Nucleus accumbens (tissue), 56 donors: ENCODE data around the gene MICAL2.

Source experiments
- DNase-seq, 56 donors: peaks; one replicate each; lab custom pipeline; 2025; lab: John Stamatoyannopoulos, UW

The MICAL2 gene

DNA sequence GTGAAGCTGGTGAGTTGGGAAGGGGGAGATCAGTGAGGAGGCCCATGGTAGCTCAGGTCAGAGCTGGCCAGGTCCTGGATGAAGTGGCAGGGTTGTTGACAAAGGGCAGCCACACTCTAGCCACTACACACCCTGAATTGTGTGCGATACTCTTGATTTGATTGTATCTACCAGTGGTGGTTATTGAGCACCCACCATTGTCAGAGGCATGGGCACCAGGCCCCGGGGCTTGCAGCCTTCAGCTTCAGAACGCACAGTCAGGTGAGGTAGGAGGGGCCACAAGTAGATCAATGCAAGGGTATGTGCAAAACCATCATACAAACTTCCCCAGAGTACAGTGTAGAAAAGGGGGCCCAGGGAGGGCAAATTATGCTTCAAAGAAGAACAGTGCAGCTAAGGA is 38.1 kb downstream of the MICAL2 start:
- no peak for DNase-seq

DNA sequence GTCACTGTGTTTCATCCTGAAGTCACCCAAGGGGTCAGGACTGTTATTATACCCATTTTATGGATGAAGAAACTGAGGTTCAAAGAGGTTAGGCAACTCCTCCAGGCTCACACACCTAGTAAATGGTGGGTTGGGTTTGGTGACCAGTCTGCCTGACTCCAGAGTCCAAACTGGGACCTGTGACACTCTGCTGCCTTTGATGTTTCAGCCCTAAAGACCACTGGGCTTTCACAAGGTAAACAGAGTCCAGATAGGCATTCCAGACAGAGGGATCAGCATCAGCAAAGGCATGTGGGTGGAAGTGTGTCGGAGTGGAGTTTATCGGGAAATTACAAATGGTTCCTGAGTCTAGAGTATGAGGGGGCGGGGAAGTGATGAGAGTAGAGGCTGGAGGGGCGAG is 38.5 kb downstream of the MICAL2 start:
- DNase-seq = no peak

DNA sequence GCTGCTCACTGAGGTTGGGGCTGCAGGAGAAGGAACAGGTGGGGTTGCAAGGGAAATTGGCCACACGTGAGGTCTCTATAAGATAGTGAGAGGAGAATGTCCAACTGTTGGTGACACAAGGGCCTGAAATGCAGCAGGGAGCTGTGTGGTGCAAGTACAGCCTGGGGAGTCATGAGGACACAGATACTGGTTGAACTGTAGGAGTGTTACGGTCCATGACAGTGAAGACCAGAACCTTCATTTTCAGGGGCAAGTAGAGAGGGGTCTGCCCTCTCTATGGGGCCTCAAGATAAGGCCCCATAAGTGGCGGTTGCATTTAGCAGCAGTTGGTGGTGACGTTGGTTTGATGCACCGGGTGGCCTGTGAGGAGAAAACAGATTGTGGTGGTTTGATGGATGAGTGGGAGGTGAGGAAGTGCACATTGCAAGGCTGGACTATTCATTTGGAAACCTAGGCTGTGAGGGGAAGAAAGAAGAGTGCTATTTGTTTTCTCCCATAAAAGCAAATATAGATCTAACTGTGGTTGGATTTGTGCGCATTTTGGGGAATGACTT is 39.4 kb downstream of the MICAL2 start:
- DNase-seq = no peak

DNA sequence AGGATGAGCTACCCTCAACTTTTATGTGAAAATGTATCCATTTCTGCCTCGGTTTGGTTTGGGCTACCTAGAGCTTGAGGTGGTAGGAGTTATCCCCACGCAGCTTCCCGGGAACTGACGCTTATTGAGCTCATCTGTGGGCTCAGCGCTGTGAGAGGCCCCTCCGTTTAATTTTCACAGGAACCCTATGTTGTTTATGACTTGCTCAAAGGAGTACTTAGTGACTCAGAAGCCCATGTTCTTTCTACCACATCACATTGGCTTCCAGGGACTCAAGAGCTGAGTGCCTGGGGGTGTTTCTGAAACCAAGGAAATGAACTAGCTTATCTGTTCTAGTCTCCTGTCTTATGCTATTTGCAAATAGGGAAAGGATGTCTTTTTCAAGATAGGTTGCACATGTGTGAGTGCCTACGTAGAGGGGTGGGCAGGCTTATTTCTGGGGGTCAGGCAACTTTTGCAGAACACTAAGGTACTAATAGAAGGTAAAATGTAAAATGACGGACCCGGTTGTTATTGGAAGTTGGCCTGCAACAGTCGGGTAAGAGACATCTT is 40.5 kb downstream of the MICAL2 start:
- DNase-seq = peak in 10 of 56 donors; percentile 14 to 59 (median 28)

DNA sequence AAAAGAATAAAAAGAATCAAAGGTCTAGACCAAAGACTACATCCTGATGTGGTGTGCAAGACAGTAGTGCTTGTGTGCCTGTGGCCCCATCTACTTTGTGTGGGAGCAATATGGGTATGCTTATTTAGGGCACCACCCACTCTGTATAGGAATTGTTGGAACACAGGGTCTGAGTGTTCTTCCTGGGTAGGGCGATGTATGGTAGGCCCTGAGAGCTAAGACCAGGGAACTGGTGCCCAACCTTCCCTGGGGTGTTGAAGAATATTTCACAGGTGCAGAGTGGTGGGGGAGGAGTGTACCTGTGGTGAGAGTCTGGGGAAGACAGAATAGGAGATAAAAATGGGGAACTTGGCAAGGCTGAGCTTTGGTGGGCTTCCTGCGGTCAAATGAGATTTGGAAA is 41.9 kb downstream of the MICAL2 start:
- no peak for DNase-seq

DNA sequence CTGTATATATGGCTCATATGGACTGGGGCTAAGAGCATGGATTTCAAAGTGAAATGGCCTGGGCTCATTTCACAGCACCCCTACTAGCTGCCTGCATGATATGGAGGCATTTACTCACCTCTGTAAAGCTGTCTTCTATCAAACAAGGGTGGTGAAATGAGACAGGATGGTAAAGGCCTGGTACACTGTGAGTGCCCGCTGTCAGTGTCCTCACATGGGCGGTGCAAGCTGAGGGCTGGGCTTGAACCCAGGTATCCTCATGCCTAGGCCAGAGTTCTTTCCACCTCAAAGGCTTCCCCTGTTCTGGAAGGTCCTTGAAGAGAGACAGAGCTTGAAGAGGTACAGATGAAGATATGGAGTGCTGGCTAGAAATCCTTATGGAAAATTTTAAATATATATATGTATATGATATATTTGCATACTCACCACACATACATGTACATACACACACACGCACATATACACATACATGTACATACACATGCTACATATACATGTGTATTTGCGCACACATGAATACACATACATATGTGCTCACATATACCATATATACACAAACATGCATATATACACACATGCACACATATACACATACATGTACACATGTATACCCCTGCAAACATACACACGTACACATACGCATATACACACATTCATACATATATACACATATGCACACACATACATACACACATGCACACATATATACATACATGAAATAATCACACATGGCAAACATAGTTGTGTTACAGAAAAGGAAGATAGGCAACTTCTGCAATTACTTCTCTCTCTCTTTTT is 44.7 kb downstream of the MICAL2 start:
- no peak for DNase-seq

DNA sequence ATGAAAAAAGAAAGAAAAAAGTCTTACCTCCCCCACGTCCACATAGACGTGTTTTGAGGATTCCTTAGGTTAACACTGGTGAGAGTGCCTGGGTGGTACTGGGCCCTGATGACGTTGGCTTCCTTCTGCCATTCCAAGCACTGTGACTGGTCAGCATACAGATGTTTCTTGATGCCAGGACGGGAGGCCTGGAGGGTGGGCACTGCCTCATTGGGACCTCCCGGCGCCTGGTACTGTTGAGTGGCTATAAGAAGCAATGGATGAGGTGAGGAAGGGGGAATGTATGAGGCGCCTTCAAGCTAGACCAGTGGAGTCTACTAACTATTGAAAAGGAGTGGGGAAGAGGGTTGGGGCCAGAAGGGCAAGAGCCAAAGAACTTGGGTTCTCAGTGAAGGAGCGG is 45.3 kb downstream of the MICAL2 start:
- no peak for DNase-seq

DNA sequence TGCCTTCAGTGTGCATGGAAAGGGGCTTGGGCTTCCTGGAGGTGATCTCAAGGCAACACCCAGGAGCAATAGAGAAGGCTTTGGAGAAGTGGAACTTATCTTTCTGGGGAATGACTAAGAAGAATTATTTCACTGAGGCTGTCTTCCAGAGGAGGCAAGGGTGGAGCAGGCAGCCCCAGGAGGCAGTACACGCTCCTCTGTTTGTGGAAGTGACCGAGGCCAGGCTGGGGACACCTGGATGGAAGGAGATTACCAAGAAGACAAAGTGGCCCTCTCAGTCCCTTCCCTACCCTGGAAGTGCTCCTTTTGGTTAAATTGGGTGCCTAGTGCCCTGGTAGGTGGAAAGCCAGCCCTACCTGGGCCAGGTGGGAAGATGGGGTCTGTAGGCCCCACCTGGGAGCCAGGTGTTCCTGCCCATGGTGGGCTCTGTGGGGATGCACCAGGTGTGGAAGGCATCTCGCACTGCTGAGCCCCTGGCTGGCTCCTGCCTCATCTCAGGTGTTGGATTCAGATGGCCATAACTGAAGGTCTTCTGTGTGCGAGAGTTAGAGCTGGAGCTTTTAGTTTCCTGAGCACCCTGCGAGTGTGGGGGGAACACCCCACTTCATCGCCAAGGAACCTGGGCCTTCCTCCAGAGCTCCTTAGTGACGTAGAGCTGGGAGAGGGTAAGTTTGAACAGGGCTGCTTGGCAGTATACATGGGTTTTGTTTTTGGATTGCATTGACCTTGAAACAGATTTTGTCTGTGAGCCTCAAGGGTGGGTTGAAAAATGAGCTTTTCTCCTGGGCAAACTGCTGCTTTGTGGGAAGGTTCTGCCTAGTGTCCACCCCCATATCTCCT is 46.1 kb downstream of the MICAL2 start:
- no peak for DNase-seq

DNA sequence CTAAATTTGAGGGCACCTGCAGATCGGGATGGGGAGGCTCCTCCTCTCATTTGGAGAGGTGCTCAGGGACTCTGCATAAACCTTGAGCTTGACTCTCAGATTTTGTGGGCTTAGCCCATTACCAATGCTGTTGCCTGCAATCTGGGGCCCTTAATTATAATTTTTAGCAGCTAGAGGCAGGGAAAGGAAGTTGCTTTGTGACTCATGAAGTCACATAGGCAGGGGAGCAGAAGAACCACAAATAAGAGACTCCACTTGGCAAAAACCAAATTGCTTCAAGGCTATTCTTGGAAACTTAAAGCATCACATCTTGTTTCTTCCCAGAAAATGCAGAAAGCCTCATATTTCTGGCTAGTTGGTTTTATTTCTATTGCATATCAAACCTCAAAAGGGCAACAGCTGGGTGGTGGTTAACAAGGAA is 46.9 kb downstream of the MICAL2 start:
- no peak for DNase-seq

DNA sequence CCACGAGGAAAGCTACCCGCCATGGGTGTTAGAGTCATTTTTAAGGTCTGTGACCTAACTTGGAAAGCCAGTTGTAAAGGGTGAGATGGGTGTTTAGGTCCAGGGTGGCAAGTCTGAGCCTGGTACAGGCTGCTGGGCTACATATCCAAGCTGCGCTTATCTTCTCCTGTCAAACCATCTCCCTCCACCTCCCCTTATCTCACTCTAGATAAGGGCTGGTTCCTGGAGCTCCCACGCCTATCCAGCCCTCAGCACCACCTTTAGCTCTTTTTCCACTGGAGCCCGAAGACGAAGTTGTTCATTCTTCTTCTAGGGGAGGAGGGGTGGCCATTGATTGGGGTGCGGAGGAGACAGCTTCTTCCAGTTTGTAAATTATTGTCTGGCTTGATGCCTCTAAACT is 48.5 kb downstream of the MICAL2 start:
- no peak for DNase-seq

DNA sequence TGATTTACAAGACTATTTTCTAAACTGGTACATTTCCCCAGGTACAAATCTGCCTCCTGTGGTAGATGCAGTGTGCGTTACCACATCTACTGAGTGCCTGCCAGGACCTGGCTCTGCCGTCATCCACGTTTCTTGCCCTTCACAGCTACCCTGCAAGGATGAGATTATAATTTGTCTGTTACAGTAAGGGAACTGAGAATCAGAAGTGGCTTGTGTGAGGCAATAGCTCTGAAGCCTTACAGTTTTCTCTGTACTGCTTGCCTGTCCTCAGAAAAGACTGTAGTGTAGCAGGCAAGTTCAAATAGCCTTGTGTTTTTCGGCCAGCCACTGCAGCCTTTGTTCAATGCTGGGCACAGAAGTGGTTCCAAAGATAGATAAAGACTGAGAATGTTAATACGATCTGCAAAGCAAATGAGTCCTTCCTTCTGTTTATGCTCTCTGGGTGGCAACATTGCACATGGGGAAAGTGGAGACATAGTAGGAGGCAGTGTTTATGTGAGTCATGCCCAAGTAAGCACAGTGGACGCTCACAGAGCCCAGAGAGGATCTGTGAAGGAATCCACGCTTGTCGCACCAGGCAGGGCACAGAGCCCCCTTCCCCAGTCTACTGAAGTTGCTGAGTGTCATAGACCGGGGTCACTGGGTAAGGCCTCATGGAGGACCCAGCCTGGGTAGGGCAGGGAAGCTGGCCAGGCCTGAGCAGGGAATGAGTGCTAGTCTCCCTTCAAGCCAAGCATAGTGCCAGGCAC is 49.1 kb downstream of the MICAL2 start:
- DNase-seq = peak in 24 of 56 donors; percentile 13 to 62 (median 24)

DNA sequence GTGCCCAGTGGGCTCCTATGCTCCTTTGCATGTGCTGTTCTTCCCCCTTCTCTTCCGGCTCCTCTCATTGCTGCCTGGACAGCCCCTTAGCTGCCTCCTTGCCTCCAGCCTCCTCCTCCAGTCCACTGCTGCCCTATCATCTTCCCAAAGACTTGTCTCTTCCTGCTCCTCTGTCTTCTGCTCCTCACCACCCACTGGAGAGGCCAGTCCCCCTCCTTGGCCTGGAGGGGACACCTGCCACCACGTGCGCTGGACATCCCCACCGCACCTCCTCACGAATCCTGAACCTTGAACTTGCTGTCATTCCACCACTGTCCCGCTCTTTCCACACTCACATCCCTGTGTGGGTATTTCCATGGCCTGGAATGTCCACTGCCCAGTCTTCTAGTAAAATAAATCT is 49.8 kb downstream of the MICAL2 start:
- no peak for DNase-seq

DNA sequence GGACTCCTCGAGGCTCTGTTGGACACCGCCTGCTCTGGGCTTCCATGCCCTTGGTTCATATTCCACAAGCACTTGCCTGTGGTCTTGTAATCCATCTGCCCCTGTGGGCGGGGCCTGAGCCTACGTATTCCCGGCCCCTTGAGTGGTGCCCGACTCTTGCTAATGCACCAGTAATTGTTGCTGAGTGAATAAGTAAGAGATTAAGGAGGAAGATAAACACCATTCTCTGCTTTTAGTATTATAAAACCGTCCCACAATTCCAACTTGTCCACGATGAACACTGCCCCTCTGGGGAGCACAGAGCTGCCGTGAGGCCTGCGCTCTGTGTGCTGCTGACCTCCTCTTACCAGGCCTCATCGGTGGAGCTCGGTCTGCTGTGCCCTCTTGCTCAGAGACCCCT is 50.3 kb downstream of the MICAL2 start:
- no peak for DNase-seq

DNA sequence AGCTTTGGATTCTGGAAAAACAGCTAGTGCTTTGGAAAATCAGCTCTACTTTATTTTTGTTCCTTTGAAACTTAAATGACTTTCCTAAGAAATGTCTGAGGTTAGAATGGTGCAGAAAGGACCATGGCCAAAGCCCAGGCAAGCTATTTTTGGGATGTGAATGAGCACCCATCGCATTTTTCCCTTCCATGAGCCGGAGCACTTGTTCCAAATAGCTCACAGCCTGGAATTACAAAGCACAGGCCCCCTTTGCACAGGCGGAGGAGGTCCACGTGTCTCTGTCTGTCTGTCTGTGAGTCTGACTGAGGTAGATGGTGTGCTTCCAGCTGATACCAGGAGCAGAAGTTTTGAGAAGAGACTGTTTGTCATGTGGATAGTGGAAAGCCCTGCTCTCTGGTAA is 50.7 kb downstream of the MICAL2 start:
- no peak for DNase-seq

DNA sequence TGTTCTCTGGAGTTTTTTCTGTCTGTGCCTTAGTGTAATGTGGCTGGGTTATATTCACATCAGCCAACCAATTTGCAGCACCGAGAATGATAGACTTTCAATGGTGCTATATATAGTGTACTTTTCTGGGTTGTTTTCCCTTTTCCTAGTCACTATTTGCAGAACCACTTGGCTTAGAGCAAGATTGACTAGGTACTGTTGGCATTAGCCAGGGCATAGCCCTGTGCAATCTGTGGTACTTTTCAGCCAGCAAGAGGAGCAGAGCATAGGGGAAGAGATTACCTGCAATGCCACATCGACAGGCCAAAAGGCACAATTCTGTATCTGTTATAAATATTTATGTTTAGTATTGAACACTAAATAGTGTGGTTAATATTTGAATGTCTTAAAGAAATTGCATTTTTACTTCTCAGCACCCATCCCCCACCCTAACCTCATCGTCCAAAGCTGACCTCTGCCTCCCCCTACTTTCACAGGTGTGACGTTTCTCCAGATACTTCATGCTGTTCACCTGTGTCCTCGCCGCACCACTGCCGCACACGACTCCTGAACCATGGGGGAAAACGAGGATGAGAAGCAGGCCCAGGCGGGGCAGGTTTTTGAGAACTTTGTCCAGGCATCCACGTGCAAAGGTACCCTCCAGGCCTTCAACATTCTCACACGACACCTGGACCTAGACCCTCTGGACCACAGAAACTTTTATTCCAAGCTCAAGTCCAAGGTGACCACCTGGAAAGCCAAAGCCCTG is 51.4 kb downstream of the MICAL2 start:
- DNase-seq = no peak

DNA sequence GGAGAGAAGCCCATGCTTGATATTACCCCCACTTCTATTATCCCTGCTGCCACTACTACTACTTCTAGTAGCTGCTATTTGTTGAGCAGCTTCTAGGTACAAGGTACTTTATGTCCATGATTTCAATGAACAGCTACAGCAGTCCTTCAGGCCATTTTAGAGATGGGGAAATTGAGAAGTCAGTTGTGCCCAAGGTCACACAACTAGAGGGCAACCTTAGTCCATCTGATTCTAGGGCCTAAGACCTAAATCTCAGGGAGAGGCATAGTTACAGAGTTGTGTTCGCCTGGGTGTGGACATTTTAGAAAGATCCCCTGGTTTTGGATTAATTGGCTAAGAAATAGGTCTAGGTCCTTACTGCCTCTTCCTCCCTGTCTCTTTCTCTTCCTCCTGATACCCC is 52.3 kb downstream of the MICAL2 start:
- no peak for DNase-seq

DNA sequence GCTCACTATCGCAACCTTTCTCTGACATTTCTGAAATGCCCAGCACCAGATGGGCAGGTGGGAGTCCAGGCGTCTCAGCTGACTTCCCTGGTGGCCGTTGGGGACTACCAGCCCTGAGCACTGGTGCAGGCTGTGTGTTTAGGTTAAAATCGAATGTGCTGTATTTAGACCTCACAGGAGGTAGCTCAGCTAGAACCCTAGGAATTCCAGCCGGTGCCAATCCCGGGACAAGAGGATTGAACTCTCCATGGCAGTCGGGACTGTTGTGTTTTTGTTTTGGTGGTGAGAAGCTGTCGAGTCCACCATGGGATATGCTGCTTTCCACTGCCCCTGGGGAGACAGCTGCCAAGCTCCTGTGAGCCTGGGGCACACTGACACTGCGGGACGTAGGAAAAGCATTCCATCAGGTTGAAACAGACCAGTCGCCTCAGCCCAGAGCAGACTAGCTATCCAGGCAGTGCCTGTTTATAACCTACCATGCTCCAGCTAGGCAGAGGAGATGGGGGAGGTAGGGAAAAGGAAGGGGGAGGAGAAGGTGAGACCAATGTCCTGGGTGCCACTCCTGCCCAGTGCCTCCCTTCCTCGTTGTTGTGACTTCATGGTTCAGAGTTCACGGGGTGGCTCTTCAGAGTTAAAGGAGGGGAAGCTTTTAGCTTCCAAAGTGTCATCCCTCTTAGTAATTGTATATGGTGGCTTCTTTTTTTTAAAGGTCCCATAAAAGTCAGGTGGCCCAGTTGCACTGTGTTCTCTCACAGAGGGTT is 53.0 kb downstream of the MICAL2 start:
- DNase-seq = no peak

DNA sequence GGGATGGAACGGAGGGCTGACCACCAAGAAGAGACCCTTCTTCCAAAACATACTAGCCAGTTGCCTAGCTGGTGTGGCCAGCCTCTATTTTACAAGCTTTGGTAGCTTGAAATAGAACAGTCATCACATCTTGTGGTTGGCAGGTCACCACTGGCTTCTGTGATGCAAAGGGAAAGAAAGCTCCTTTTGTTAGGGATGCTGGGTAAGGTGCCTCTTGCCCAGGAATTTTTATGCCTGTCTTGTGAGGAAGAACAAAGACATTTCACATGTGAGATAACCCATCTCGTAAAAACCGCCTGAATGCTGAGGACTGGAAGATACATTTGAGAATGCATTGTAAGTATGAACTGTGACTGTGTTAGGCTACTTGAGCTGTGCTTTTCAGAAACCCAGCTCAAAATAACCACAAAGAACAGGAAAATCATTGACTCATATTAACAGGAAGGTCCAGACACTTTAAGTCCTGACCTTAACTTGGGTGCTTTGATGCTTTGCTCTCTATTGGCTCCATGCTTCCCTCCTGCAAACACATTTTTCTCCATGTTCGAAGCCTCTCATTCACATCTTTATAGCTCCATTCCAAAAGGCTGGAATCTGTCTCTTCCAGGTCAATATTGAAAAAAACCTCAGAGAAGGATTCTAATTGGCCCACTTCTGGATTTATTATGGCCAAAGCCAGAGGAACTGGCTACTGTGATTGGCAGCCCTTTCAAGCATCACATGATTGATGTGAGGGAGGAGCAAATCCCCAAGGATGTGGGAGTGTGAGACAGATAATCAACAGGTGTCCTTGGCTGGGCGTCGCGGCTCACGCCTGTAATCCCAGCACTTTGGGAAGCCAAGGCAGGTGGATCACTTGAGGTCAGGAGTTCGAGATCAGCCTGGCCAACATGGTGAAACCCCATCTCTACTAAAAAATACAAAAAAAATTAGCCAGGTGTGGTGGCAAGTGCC is 53.9 kb downstream of the MICAL2 start:
- DNase-seq = peak in 4 of 56 donors; percentile 6 to 52 (median 22)
